ENCODE results near the gene NALF2. TPM values are rescaled to one million over a fixed set of nuclear protein-coding genes. Genes with fewer than 3 reads are reported as not detected.

The NALF2 gene
- 0.11 TPM in 1 of 2 replicates, not detected in the other for total RNA-seq

GRCh38 chrX:69503782-69504625 lies at the start of gene NALF2:
Gene NALF2 (plus strand): TSS chrX:69504326. CDS start chrX:69505283, 957 bp downstream.

Other genes with a start within 250 kb of the NALF2 start
- gene EDA, start 111.8 kb downstream of the NALF2 start, total RNA-seq, result 1.2 and 2.3 TPM in 2 replicates